ENCODE data around the gene PARP15.

DNA sequence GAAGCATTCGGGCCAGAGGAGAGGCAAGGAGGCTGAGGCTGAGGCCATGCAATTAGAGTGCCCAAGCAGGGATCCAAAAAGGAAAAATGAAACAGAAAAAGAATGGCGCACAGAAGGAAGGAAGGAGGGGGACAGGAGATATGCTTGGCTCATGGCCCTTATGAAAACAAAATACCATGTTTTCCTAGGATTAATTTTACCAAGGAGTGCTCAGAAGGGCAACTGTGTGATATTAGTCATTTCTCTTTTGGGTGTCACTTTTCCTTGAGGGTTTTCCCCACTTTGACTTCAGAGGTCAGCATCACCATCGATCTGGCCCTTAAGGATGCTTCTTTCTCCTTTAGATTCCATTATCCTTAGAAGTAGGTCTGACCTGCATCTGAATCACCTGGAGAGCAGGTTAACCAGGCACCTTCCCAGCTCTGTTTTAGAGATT is 104.5 kb downstream of the PARP15 start:
- TF ChIP-seq, protein P1, sequence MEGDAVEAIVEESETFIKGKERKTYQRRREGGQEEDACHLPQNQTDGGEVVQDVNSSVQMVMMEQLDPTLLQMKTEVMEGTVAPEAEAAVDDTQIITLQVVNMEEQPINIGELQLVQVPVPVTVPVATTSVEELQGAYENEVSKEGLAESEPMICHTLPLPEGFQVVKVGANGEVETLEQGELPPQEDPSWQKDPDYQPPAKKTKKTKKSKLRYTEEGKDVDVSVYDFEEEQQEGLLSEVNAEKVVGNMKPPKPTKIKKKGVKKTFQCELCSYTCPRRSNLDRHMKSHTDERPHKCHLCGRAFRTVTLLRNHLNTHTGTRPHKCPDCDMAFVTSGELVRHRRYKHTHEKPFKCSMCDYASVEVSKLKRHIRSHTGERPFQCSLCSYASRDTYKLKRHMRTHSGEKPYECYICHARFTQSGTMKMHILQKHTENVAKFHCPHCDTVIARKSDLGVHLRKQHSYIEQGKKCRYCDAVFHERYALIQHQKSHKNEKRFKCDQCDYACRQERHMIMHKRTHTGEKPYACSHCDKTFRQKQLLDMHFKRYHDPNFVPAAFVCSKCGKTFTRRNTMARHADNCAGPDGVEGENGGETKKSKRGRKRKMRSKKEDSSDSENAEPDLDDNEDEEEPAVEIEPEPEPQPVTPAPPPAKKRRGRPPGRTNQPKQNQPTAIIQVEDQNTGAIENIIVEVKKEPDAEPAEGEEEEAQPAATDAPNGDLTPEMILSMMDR (conservative IDR thresholded peaks at IDR 0.05; ENCODE audit: low read depth in 2 of 2) = no peak
- no peak for TF ChIP-seq POLR2AphosphoS5 (IDR thresholded peaks at IDR 0.05; ENCODE audit: low read depth)
- TF ChIP-seq EZH2 (IDR thresholded peaks at IDR 0.05; ENCODE audit: low read depth, unreplicated experiment) = no peak
- TF ChIP-seq, protein P2, sequence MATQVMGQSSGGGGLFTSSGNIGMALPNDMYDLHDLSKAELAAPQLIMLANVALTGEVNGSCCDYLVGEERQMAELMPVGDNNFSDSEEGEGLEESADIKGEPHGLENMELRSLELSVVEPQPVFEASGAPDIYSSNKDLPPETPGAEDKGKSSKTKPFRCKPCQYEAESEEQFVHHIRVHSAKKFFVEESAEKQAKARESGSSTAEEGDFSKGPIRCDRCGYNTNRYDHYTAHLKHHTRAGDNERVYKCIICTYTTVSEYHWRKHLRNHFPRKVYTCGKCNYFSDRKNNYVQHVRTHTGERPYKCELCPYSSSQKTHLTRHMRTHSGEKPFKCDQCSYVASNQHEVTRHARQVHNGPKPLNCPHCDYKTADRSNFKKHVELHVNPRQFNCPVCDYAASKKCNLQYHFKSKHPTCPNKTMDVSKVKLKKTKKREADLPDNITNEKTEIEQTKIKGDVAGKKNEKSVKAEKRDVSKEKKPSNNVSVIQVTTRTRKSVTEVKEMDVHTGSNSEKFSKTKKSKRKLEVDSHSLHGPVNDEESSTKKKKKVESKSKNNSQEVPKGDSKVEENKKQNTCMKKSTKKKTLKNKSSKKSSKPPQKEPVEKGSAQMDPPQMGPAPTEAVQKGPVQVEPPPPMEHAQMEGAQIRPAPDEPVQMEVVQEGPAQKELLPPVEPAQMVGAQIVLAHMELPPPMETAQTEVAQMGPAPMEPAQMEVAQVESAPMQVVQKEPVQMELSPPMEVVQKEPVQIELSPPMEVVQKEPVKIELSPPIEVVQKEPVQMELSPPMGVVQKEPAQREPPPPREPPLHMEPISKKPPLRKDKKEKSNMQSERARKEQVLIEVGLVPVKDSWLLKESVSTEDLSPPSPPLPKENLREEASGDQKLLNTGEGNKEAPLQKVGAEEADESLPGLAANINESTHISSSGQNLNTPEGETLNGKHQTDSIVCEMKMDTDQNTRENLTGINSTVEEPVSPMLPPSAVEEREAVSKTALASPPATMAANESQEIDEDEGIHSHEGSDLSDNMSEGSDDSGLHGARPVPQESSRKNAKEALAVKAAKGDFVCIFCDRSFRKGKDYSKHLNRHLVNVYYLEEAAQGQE (IDR thresholded peaks at IDR 0.05; ENCODE audit: unreplicated experiment) = no peak
- TF ChIP-seq, protein P3, sequence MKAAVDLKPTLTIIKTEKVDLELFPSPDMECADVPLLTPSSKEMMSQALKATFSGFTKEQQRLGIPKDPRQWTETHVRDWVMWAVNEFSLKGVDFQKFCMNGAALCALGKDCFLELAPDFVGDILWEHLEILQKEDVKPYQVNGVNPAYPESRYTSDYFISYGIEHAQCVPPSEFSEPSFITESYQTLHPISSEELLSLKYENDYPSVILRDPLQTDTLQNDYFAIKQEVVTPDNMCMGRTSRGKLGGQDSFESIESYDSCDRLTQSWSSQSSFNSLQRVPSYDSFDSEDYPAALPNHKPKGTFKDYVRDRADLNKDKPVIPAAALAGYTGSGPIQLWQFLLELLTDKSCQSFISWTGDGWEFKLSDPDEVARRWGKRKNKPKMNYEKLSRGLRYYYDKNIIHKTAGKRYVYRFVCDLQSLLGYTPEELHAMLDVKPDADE (IDR thresholded peaks at IDR 0.05) = no peak
- TF ChIP-seq ZNF331 (CRISPR knock-in tag; IDR thresholded peaks at IDR 0.05; ENCODE audit: low read depth) = no peak
- TF ChIP-seq JUNB (IDR thresholded peaks at IDR 0.05; ENCODE audit: unreplicated experiment) = no peak
- TF ChIP-seq NANOG (IDR thresholded peaks at IDR 0.05; ENCODE audit: borderline replicate concordance) = no peak
- TF ChIP-seq STAT1 (IDR thresholded peaks at IDR 0.05; ENCODE audit: unreplicated experiment) = no peak
- TF ChIP-seq EZH2phosphoT487 (IDR thresholded peaks at IDR 0.05; ENCODE audit: unreplicated experiment) = no peak
- TF ChIP-seq, protein P4, sequence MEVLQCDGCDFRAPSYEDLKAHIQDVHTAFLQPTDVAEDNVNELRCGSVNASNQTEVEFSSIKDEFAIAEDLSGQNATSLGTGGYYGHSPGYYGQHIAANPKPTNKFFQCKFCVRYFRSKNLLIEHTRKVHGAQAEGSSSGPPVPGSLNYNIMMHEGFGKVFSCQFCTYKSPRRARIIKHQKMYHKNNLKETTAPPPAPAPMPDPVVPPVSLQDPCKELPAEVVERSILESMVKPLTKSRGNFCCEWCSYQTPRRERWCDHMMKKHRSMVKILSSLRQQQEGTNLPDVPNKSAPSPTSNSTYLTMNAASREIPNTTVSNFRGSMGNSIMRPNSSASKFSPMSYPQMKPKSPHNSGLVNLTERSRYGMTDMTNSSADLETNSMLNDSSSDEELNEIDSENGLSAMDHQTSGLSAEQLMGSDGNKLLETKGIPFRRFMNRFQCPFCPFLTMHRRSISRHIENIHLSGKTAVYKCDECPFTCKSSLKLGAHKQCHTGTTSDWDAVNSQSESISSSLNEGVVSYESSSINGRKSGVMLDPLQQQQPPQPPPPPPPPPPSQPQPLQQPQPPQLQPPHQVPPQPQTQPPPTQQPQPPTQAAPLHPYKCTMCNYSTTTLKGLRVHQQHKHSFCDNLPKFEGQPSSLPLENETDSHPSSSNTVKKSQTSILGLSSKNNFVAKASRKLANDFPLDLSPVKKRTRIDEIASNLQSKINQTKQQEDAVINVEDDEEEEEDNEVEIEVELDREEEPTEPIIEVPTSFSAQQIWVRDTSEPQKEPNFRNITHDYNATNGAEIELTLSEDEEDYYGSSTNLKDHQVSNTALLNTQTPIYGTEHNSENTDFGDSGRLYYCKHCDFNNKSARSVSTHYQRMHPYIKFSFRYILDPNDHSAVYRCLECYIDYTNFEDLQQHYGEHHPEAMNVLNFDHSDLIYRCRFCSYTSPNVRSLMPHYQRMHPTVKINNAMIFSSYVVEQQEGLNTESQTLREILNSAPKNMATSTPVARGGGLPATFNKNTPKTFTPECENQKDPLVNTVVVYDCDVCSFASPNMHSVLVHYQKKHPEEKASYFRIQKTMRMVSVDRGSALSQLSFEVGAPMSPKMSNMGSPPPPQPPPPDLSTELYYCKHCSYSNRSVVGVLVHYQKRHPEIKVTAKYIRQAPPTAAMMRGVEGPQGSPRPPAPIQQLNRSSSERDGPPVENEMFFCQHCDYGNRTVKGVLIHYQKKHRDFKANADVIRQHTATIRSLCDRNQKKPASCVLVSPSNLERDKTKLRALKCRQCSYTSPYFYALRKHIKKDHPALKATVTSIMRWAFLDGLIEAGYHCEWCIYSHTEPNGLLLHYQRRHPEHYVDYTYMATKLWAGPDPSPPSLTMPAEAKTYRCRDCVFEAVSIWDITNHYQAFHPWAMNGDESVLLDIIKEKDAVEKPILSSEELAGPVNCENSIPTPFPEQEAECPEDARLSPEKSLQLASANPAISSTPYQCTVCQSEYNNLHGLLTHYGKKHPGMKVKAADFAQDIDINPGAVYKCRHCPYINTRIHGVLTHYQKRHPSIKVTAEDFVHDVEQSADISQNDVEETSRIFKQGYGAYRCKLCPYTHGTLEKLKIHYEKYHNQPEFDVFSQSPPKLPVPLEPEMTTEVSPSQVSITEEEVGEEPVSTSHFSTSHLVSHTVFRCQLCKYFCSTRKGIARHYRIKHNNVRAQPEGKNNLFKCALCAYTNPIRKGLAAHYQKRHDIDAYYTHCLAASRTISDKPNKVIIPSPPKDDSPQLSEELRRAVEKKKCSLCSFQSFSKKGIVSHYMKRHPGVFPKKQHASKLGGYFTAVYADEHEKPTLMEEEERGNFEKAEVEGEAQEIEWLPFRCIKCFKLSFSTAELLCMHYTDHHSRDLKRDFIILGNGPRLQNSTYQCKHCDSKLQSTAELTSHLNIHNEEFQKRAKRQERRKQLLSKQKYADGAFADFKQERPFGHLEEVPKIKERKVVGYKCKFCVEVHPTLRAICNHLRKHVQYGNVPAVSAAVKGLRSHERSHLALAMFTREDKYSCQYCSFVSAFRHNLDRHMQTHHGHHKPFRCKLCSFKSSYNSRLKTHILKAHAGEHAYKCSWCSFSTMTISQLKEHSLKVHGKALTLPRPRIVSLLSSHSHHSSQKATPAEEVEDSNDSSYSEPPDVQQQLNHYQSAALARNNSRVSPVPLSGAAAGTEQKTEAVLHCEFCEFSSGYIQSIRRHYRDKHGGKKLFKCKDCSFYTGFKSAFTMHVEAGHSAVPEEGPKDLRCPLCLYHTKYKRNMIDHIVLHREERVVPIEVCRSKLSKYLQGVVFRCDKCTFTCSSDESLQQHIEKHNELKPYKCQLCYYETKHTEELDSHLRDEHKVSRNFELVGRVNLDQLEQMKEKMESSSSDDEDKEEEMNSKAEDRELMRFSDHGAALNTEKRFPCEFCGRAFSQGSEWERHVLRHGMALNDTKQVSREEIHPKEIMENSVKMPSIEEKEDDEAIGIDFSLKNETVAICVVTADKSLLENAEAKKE (CRISPR knock-in tag; IDR thresholded peaks at IDR 0.05) = no peak
- TF ChIP-seq CREB1 (CRISPR knock-in tag; IDR thresholded peaks at IDR 0.05; ENCODE audit: low read depth) = no peak
- no peak for TF ChIP-seq ZNF114 (CRISPR knock-in tag; IDR thresholded peaks at IDR 0.05)
